ENCODE results near the gene CRYBB3.

Gene CRYBB3

DNA sequence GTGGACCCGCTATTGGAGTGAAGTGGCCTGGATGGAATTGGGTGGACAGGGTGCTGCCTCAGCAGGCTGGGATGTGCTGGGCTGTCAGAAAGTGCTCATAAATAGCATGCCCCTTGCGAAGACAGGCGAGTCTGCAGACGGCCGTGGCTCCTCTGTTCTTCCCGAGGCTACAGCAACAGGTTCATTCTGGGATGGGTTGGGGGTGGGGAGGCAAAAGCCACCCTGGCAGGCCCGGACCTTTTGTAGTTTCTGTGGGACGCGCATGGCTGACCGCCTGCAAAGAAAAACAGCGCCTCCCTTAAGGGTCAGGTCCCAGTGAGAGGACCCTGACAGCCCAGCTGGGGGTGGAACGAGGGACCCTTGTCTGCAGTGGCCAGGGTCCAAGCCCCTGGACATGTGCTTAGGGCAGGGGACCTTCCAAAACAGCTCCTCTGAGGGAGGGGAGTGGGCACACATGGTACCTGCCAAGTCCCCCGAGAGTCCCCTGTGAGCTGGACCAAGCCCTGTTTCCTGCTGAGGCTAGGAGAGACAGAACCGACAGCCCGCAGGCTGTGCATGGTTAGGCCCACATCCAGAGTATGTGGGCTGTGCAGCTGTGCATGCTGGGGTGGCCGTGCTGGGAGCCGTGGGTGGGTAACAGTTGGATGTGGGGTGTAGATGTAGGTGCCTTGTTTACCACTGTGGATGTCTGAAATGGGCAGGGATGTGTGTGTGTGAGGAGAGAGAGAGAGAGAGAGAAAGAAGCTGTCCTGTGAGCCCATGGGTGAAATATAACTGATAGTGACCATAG is at the start of gene CRYBB3:
CRYBB3 (plus strand) TSS at position 128 of the 790 bp plus-strand sequence. CDS start 1,539 bp downstream, outside the sequence.
- DNase-seq (ENCODE audit: low read depth in 2 of 2), result no peak

GRCh38 chr22:25153961-25154666 is 45.5 kb upstream of the CRYBB3 start:
- no peak for DNase-seq (ENCODE audit: low read depth in 2 of 2)

GRCh38 chr22:25154667-25154999 is 45.0 kb upstream of the CRYBB3 start:
- DNase-seq (ENCODE audit: low read depth in 2 of 2), result no peak

- DNase-seq (ENCODE audit: low read depth in 2 of 2), result no peak
These were observed 42.9 kb upstream of the CRYBB3 start for GRCh38 chr22:25156736-25157135.

DNA sequence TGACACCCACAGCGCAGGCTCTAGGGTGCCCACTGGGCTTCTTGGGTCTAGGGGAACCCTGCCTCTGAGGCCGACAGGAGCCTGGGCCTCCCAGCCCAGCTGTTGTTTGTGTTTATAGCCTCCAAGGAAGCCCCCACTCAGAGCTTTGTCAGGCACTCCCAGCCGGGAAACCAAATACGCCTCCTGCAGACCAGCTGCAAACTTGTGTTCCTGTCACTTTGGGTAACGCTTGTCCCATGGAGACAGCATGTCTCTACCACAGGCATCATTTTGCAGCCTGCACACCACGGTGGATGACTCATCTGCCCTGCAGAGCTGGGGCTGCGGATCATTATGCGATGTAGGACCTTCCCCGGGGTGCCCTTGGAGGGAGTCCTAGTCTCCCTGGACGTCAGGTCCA is 40.6 kb upstream of the CRYBB3 start:
- no peak for DNase-seq (ENCODE audit: low read depth in 2 of 2)

- no peak for DNase-seq (ENCODE audit: low read depth in 2 of 2)
These were observed 39.3 kb upstream of the CRYBB3 start for GRCh38 chr22:25160120-25160996.

DNA sequence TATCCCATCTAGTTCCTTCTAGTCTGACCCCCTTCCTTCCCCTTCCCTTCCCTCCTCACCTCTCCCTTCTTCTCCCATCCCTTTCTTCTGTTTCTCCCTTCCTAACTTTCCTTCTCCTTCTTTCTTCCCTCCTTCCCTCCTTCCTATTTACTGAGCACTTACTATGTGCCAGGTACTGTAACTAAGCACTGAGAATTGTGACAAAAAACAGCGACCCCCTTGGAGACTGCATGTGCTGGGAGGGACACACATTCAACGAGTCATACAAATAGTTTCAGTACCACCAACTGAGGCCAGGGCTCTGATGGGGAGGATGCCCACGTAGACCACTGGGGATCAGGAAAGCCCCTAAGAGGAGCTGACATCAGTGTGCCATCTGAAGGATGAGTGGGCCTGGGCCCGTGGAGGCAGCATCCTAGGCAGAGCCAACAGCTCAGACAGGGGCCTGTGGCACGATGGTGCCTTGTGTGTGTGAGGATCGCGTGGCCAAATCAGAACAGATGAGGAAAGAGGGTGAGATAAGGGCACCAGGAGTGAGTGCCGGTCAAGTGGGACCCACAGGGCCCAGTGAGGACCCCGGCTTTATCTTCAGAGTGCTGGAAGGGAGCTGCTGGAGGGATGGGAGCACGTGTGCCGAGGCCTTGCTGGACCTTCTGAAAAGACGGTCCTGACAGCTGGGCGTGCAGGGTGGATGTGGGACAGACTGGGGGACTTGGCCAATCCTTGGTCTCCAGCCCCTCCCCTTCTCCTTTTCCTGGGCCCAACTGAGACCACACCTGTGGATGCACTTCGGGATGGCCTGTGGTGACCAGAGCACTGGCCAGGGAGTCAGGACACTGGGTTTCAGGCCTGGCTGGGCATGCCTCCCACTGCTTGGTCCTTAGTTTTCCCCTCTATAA is 38.4 kb upstream of the CRYBB3 start:
- DNase-seq (ENCODE audit: low read depth in 2 of 2), result no peak

GRCh38 chr22:25161916-25162530 is 37.6 kb upstream of the CRYBB3 start:
- no peak for DNase-seq (ENCODE audit: low read depth in 2 of 2)

GRCh38 chr22:25162561-25162960 is 37.1 kb upstream of the CRYBB3 start:
- no peak for DNase-seq (ENCODE audit: low read depth in 2 of 2)

- DNase-seq (ENCODE audit: low read depth in 2 of 2), result no peak
These were observed 33.9 kb upstream of the CRYBB3 start for GRCh38 chr22:25165785-25166184.

DNA sequence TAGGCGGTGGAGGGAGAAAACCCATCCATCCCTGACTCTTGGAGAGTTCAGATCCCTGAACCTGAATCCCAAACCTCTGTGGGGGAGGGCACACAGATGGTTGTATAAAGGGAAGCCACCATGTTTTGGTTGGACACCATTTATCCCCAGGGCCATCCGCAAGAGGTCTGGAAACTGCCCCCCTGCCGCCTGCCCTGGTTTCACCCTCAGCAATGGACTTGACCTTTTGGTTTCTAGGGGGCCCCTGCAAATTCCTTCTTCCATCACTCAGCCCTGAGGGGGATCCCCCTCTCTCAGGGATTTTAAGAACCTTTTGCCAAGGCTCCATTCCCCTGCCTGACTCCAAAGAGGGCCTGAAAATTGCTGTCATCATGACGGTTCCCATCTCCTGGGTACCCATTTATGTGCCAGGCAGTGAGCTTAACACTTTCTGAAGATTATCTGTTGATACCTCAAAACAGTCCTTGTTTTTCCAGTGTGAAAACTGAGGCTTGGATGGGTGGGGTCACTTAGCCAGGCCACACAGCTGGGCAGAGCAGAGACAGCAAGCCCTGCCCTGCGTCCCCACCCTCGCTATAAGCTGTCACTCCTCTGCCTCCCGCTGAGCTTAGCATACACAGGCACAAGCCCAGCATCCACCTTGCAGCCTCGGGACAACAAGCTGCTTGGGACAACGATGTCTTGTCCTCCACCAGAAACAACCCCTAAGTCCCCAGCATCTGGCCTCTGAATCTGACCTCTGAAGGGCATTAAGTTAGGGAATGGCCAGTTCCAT is 33.2 kb upstream of the CRYBB3 start:
- DNase-seq (ENCODE audit: low read depth in 2 of 2), result no peak

DNA sequence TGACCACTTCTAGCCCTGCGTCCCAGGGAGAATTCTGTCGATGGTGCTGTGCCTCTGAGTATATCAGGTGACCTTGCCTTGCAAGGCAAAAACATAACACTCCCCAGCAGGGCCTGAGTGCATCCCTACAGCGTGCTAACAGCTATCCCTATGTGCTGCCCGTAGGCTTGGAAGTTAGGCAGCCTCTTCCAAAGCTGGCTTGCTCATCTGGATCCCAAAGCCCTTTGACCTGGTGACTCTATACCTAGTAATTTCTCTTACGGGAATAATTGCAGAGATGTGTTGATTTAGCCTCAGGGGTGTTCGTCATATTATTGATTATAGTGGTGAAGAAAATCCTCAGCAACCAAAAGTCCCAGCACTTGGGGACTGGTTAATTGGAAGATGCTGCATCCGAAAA is 32.6 kb upstream of the CRYBB3 start:
- no peak for DNase-seq (ENCODE audit: low read depth in 2 of 2)

GRCh38 chr22:25167834-25168601 is 31.6 kb upstream of the CRYBB3 start:
- no peak for DNase-seq (ENCODE audit: low read depth in 2 of 2)

DNA sequence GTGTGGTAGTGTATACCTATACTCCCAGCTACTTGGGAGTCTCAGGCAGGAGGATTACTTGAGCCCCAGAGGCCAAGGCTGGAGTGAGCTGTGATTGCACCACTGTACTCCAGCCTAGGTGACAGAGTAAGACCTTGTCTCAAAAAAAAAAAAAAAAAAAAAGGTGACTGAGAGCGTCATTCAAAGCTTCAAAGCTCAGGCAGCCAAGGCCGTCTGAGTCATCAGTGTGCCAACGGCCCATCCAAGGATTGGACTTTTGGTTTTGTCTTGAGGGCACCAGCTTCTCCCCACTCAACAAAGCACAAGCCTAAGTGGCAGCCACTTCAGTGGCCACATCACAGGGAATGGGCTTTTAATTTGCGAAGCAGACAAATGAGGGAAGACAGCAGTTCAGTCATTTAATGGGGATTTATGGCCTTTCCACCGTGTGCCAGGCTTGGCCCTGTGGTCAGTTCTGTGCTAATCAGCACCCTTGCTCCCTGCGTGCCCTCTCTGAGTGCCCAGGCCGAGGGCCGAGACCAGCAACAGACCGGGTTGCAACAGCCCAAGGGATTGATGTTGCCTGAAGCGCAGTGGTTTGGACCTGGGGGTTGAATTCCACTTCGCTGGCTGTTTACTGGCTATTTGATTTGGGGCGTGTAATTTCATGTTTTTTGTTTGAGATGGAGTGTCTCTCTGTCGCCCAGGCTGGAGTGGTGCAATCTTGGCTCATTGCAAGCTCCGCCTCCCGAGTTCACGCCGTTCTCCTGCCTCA is 30.2 kb upstream of the CRYBB3 start:
- DNase-seq (ENCODE audit: low read depth in 2 of 2), result no peak

GRCh38 chr22:25170426-25170980 is 29.2 kb upstream of the CRYBB3 start:
- no peak for DNase-seq (ENCODE audit: low read depth in 2 of 2)

DNA sequence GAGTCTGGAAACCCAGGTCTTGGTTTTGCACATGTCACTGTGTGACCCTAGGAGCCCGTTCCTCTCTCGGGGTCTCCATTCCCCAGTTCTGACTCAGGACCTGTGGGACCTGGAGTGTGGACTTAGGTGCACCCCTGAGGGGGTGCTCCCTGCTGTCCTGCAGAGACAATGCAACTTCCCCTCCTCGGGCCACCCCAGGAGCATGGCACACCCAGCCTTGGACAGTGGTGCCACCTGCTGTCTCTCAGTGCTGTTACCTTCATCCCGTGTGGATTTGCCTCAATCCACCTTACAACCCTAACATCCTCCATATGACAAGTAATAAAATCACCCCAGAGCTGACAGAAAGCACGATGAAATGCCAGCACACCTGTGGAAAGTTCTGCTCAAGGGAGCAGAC is 27.5 kb upstream of the CRYBB3 start:
- no peak for DNase-seq (ENCODE audit: low read depth in 2 of 2)

DNA sequence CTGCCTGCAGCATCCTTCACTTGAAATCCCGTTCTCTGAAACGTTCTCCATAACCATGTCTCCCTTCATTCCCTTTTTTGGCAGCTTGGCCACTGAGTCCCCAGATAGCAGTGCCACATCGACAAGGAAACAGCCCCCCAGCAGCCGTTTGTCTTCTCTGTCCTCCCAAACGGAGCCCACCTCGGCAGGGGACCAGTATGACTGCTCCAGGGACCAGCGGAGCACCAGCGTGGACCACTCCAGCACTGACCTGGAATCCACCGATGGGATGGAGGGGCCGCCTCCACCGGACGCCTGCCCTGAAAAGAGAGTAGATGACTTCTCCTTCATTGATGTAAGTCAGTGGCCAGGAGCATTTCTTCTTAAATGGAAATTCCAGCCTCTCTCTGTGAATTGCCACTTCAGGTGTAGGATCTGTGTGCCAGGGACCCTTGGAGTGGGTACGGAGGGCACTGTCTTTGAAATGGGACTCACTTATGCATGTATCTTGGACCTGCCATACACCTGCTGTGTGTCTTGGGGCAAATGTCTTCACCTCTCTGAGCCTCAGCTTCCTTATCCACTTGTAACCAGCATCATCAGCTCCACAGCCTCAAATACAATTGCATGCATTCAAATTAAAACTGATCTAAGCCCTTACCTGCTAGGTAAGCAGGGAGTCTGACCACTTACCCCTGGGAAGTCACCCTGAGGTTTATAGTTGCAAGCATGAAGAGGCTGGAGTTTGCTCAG is 25.3 kb upstream of the CRYBB3 start:
- DNase-seq (ENCODE audit: low read depth in 2 of 2), result no peak

Data from stimulated activated CD8-positive, alpha-beta memory T cell treated with anti-CD3 and anti-CD28 coated beads, Interleukin-7, amount 100 ng/mL, for 4 hours (primary cell).